Lower lobe of right lung (tissue), 2 donors: ENCODE results near the gene C1orf210. TPM values are rescaled to one million over a fixed set of nuclear protein-coding genes. Genes with fewer than 3 reads are reported as not detected.

Source experiments
- ATAC-seq, 2 donors: fragments of 200-7000 bp; cut with Tn5 transposase; one replicate each; pipeline ENCODE4 v1.9.1; 2020 to 2022; ENCODE audit warnings: mild to moderate bottlenecking in 2 of 2, moderate library complexity in 2 of 2
- DNase-seq: peaks from one replicate; pipeline ENCODE4 v3.0.0-alpha.2; 2020
- H3K27ac ChIP-seq: fragments of 200-600 bp; one replicate; pipeline ENCODE4 v1.8.0; 2022
- H3K27me3 ChIP-seq: fragments of 200-600 bp; one replicate; pipeline ENCODE4 v1.8.0; 2022; ENCODE audit warnings: low read depth
- H3K36me3 ChIP-seq: fragments of 200-600 bp; one replicate; pipeline ENCODE4 v1.8.0; 2022; ENCODE audit warnings: mild to moderate bottlenecking
- H3K4me1 ChIP-seq: fragments of 200-600 bp; one replicate; pipeline ENCODE4 v1.8.0; 2022
- H3K4me3 ChIP-seq: fragments of 200-600 bp; one replicate; pipeline ENCODE4 v1.8.0; 2022; ENCODE audit warnings: mild to moderate bottlenecking
- H3K9me3 ChIP-seq: fragments of 200-600 bp; one replicate; pipeline ENCODE4 v1.8.0; 2022
- CTCF ChIP-seq: fragments of 200-600 bp; IDR thresholded peaks from one replicate; pipeline ENCODE4 v1.8.0; 2022; ENCODE audit warnings: antibody characterized with exemption, mild to moderate bottlenecking
- intact Hi-C: fragments of 100-400 bp; cut with DNase I; formaldehyde crosslinking; loops from one replicate; pipeline ENCODE4 v1.11.0; 2022
- total RNA-seq: library from RNA; stranded (reverse); fragmentation: NEBNext Ultra II Directional; extraction: Animal tissue kit (Norgen Biotek cat#: 25700); gene quantifications from one replicate; pipeline ENCODE4 v1.2.1, GENCODE V29; 2021
- donor health status: DM: no; HTN: yes; CAD: no; lungs with severe emphysema.

Gene C1orf210
- total RNA-seq, 1 donor from 2014 or later: 19.1 TPM

GRCh38 chr1:43296207-43296606, 10.8 kb upstream of the C1orf210 start:
- H3K27ac ChIP-seq: peak overlapping the region; percentile 60
- TF ChIP-seq CTCF: no peak
- H3K27me3 ChIP-seq: no peaks in the 10 kb centered on the region
- peaks cover 40% of the 10 kb centered on the region for H3K4me1 ChIP-seq
- intact Hi-C loops: no loop called here
- H3K9me3 ChIP-seq: no peaks in the 10 kb centered on the region
- H3K4me3 ChIP-seq: no peak overlapping the region
- ATAC-seq (no peak), DNase-seq (no peak)
- H3K36me3 ChIP-seq: no peaks in the 10 kb centered on the region

- Histone ChIP-seq H3K9me3 (no peaks in the 10 kb centered on the region), H3K4me1 (peaks cover 34% of the 10 kb centered on the region), H3K4me3 (no peak overlapping the region), H3K36me3 (no peaks in the 10 kb centered on the region), H3K27me3 (no peaks in the 10 kb centered on the region), H3K27ac (peak overlapping the region; percentile 60)
- no peak for TF ChIP-seq CTCF
- DNase-seq: no peak
- intact Hi-C loops: no loop called here
- ATAC-seq: no peak
These were observed 9.4 kb upstream of the C1orf210 start for GRCh38 chr1:43294761-43295160.

GRCh38 chr1:43293896-43294760, 8.7 kb upstream of the C1orf210 start:
- ATAC-seq (no peak), DNase-seq (no peak)
- Histone ChIP-seq H3K27me3 (no peaks in the 10 kb centered on the region), H3K9me3 (no peaks in the 10 kb centered on the region), H3K4me3 (no peak overlapping the region), H3K36me3 (no peaks in the 10 kb centered on the region), H3K27ac (peak overlapping the region; percentile 60), H3K4me1 (peaks cover 31% of the 10 kb centered on the region)
- intact Hi-C loops: no loop called here
- no peak for TF ChIP-seq CTCF

GRCh38 chr1:43293176-43293575, 7.8 kb upstream of the C1orf210 start:
- Histone ChIP-seq H3K36me3 (no peaks in the 10 kb centered on the region), H3K4me1 (peaks cover 31% of the 10 kb centered on the region), H3K9me3 (no peaks in the 10 kb centered on the region), H3K27me3 (no peaks in the 10 kb centered on the region), H3K4me3 (no peak overlapping the region), H3K27ac (no peak overlapping the region)
- ATAC-seq: no peak
- intact Hi-C loops: no loop called here
- TF ChIP-seq CTCF: no peak
- DNase-seq: no peak

- no peaks in the 10 kb centered on the region for H3K27me3 ChIP-seq
- TF ChIP-seq CTCF: no peak
- no peaks in the 10 kb centered on the region for H3K9me3 ChIP-seq
- ATAC-seq (no peak), DNase-seq (no peak)
- H3K36me3 ChIP-seq: no peaks in the 10 kb centered on the region
- H3K4me3 ChIP-seq: no peak overlapping the region
- intact Hi-C loops: no loop called here
- no peak overlapping the region for H3K27ac ChIP-seq
- H3K4me1 ChIP-seq: peaks cover 31% of the 10 kb centered on the region
These were observed 7.3 kb upstream of the C1orf210 start for GRCh38 chr1:43292679-43293078.
